MCF 10A (cell line): ENCODE data around the gene NAT16. TPM values are rescaled to one million over a fixed set of nuclear protein-coding genes. Genes with fewer than 3 reads are reported as not detected.
"Not testable (repeated sequence)": the region's sequence is repeated elsewhere in the genome, so short reads cannot be mapped to it uniquely, and the experiment has no call there.

Source experiments
- BruUV-seq: library from RNA; stranded (reverse); fragments of 400-500 nt; replicated peaks from 2 replicates; lab custom pipeline; 2021; lab: Mats Ljungman, UMichigan
- CTCF ChIA-PET: fragments of 300-600 bp; sonication (Branson Sonifier 250); formaldehyde crosslinking; extraction: SDS; loops from one replicate; lab custom pipeline; 2021; ENCODE audit warnings: antibody characterized with exemption, inconsistent platforms; lab: Yijun Ruan, JAX
- POLR2A ChIA-PET: fragments of 300-600, 350-650 bp; sonication (Branson Sonifier 250); formaldehyde crosslinking; extraction: SDS; loops from one replicate; lab custom pipeline; 2020; ENCODE audit warnings: antibody characterized with exemption, inconsistent platforms; lab: Yijun Ruan, JAX
- DNase-seq: peaks from one replicate; pipeline ENCODE4 v3.0.0-alpha.2; 2018; ENCODE audit not compliant: unreplicated experiment
- H3K27ac Mint-ChIP-seq: one replicate; pipeline ENCODE4 v1.8.0; 2022; ENCODE audit warnings: mild to moderate bottlenecking, low read depth, mixed read lengths; ENCODE audit not compliant: unreplicated experiment
- H3K27me3 Mint-ChIP-seq: one replicate; pipeline ENCODE4 v1.8.0; 2022; ENCODE audit warnings: mixed read lengths; ENCODE audit not compliant: insufficient read depth, unreplicated experiment
- H3K36me3 Mint-ChIP-seq: one replicate; pipeline ENCODE4 v1.8.0; 2022; ENCODE audit warnings: mild to moderate bottlenecking, moderate library complexity, mixed read lengths; ENCODE audit not compliant: insufficient read depth, unreplicated experiment
- H3K4me1 Mint-ChIP-seq: one replicate; pipeline ENCODE4 v1.8.0; 2022; ENCODE audit warnings: mixed read lengths; ENCODE audit not compliant: insufficient read depth, unreplicated experiment
- H3K4me3 Mint-ChIP-seq: one replicate; pipeline ENCODE4 v1.8.0; 2022; ENCODE audit warnings: mild to moderate bottlenecking, moderate library complexity, mixed read lengths; ENCODE audit not compliant: unreplicated experiment
- H3K9me3 Mint-ChIP-seq: one replicate; pipeline ENCODE4 v1.8.0; 2022; ENCODE audit warnings: mixed read lengths; ENCODE audit not compliant: unreplicated experiment
- intact Hi-C: fragments of 100-400 bp; cut with micrococcal nuclease; formaldehyde crosslinking; loops from 2 replicates; pipeline ENCODE4 v1.14.1; 2022
- total RNA-seq: library from RNA; stranded (reverse); gene quantifications from 2 replicates; pipeline ENCODE4 v1.2.3, GENCODE V29; 2022
- TF ChIP-seq, protein P1 (sequence below): fragments of 200-600 bp; IDR thresholded peaks from one replicate; pipeline ENCODE4 v1.8.0; 2022; ENCODE audit warnings: antibody characterized with exemption, mild to moderate bottlenecking; ENCODE audit not compliant: unreplicated experiment

Gene NAT16
- total RNA-seq, 1 experiment from 2014 or later: not detected

DNA sequence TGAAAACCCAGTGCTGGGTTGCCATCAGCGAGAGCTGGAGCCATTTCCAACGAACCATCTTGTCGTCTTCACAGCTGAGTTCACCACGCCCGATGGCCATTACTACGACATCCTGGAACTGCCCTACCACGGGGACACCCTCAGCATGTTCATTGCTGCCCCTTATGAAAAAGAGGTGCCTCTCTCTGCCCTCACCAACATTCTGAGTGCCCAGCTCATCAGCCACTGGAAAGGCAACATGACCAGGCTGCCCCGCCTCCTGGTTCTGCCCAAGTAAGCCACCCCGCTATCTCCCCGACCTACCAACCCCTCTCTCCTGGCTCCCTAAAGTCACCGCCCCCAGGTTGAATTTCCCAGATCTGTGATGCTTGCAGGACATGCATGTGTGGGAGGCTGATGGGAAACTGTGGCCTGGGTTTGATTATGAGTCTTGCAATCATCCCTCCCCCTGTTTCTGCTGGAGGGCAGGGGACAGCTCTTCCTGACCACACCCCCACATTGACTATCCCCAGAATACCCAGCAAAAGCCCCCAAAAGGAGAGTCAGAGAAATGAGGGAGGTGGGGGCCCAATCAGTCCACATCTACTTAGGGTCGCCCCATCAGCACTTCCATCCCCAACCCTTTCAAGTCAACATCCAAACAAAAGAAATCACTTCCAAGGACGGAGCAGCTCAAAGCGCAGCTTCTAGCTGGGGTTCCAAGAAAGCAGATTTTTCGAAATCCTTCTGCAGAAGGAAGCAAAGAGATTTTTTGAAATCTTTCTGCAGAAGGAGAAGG, 46.3 kb downstream of the NAT16 start:
- Mint-ChIP-seq H3K4me1 (peaks cover 47% of the 10 kb centered on the region), H3K4me3 (no peak overlapping the region), H3K36me3 (peaks cover 52% of the 10 kb centered on the region), H3K27me3 (no peaks in the 10 kb centered on the region), H3K27ac (peak overlapping the region; percentile 61), H3K9me3 (no peaks in the 10 kb centered on the region)
- ChIA-PET POLR2A (interaction anchor here (0.6 to 1.4 kb wide), 4 partner anchors 8 to 80 kb away, joined by 3 to 5 read pairs (median 3); no protein-coding TSS in a partner anchor), CTCF (interaction anchor here (0.6 to 3.1 kb wide), 8 partner anchors 10 to 553 kb away, joined by 3 to 17 read pairs (median 4); no protein-coding TSS in a partner anchor)
- no peak for DNase-seq
- no TSS peak for BruUV-seq
- TF ChIP-seq, protein P1, sequence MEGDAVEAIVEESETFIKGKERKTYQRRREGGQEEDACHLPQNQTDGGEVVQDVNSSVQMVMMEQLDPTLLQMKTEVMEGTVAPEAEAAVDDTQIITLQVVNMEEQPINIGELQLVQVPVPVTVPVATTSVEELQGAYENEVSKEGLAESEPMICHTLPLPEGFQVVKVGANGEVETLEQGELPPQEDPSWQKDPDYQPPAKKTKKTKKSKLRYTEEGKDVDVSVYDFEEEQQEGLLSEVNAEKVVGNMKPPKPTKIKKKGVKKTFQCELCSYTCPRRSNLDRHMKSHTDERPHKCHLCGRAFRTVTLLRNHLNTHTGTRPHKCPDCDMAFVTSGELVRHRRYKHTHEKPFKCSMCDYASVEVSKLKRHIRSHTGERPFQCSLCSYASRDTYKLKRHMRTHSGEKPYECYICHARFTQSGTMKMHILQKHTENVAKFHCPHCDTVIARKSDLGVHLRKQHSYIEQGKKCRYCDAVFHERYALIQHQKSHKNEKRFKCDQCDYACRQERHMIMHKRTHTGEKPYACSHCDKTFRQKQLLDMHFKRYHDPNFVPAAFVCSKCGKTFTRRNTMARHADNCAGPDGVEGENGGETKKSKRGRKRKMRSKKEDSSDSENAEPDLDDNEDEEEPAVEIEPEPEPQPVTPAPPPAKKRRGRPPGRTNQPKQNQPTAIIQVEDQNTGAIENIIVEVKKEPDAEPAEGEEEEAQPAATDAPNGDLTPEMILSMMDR: no peak
- intact Hi-C loops: no loop called here

DNA sequence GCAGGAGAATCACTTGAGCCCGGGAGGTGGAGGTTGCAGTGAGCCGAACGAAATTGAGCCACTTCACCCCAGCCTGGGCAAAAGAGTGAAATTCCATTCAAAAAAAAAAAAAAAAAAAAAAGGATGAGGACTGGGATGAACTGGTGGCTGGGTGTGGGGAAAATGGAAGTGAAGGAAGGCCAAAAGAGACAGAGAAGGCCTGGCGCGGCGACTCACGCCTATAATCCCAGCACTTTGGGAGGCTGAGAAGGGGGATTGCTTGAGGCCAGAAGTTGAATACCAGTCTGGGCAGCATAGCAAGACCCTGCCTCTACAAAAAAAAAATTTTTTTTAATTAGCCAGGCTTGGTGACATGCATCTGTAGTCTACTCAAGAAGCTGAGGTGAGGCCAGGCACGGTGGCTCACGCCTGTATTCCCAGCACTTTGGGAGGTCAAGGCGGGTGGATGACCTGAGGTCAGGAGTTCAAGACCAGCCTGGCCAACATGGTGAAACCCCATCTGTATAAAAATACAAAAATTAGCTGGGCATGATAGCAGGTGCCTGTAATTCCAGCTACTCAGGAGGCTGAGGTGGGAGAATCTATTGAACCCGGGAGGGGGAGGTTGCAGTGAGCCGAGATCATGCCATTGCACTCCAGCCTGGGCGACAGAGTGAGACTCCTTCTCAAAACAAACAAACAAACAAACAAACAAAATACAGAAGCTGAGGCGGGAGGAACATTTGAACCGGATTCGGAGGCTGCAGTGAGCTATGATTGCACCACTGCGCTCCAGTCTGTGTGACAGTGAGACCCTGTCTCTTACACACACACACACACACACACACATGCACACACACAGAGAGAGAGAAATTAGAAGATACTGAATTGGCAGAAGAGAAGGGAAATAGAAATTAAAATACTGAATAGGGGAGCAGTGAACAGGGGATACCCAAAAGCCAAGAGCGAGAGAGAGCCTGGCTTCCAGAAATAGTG, 47.2 kb downstream of the NAT16 start:
- Mint-ChIP-seq H3K4me1 (peaks cover 48% of the 10 kb centered on the region), H3K36me3 (peaks cover 52% of the 10 kb centered on the region)
- H3K27ac Mint-ChIP-seq, H3K9me3 Mint-ChIP-seq, H3K27me3 Mint-ChIP-seq, intact Hi-C loops, DNase-seq, H3K4me3 Mint-ChIP-seq, BruUV-seq: not testable (repeated sequence)
- ChIA-PET POLR2A (interaction anchor here (1.0 kb wide), 1 partner anchor 33 kb away, joined by 3 read pairs; no protein-coding TSS in a partner anchor), CTCF (interaction anchor here (0.6 to 3.1 kb wide), 8 partner anchors 11 to 383 kb away, joined by 3 to 17 read pairs (median 3); no protein-coding TSS in a partner anchor)

DNA sequence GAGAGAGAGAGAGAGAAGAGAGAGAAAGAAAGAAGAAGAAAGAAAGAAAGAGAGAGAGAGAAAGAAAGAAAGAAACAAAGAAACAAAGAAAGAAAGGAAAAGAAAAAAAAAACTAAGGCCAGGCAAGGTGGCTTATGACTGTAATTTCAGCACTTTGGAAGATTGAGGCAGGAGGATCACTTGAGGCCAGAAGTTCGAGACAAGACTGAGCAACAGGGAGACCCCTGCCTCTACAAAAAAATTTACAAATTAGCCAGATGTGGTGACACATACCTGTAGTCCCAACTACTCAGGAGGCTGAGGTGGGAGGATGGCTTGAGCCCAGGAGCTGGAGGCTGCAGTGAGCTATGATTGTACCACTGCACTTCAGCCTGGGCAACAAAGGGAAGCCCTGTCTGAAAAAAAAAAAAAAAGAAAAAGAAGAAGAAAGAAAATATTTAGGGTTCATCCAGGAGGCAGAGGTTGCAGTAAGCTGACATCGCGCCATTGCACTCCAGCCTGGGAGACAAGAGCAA, 50.4 kb downstream of the NAT16 start:
- no peak overlapping the region for H3K27ac Mint-ChIP-seq
- ChIA-PET POLR2A (interaction anchor here (0.7 kb wide), 1 partner anchor 1750 kb away, joined by 5 read pairs; no protein-coding TSS in a partner anchor), CTCF (interaction anchor here (0.6 kb wide), 2 partner anchors 28 to 277 kb away, joined by 3 to 4 read pairs; partner anchors contain the start of gene SLC12A9)
- H3K27me3 Mint-ChIP-seq: no peaks in the 10 kb centered on the region
- H3K4me3 Mint-ChIP-seq: no peak overlapping the region
- peaks cover 51% of the 10 kb centered on the region for H3K36me3 Mint-ChIP-seq
- peaks cover 54% of the 10 kb centered on the region for H3K4me1 Mint-ChIP-seq
- no TSS peak for BruUV-seq
- TF ChIP-seq, protein P1: no peak
- intact Hi-C loops: no loop called here
- no peak for DNase-seq
- no peaks in the 10 kb centered on the region for H3K9me3 Mint-ChIP-seq

DNA sequence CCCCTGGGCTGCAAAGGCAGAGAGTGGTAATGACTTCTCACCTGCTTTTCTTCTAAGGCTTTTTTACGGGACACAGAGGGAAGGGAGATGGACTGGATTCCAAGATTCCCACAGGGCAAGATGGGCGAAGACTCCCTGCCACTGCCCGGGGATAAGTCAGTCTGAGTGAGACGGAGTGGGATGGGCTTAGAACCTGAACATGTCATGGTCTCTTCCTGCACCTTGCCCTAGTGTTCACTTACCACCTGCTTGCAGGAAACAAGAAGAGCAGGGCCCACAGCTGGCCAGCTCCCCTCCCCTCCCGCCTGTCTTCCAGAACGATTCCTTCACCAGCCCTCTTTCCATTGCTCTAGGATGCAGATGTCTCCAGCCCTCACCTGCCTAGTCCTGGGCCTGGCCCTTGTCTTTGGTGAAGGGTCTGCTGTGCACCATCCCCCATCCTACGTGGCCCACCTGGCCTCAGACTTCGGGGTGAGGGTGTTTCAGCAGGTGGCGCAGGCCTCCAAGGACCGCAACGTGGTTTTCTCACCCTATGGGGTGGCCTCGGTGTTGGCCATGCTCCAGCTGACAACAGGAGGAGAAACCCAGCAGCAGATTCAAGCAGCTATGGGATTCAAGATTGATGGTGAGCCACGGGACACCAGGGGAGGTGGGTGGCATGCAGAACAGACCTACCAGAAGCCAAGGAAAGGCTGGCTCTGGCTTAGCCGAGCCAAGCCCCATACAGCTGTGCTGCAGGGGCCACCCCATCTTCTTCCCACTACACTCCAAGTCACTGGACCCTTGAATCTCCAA, 51.9 kb downstream of the NAT16 start:
- no TSS peak for BruUV-seq
- peak overlapping the region; percentile 85 for H3K27ac Mint-ChIP-seq
- no peaks in the 10 kb centered on the region for H3K27me3 Mint-ChIP-seq
- peaks cover 46% of the 10 kb centered on the region for H3K4me1 Mint-ChIP-seq
- intact Hi-C loops: no loop called here
- H3K9me3 Mint-ChIP-seq: no peaks in the 10 kb centered on the region
- CTCF ChIA-PET: interaction anchor here (0.6 to 1.7 kb wide), 6 partner anchors 9 to 163 kb away, joined by 3 to 6 read pairs (median 4); no protein-coding TSS in a partner anchor
- no peak for DNase-seq
- POLR2A ChIA-PET: interaction anchor here (0.6 to 3.6 kb wide), 6 partner anchors 9 to 116 kb away, joined by 3 to 24 read pairs (median 12); partner anchors contain the start of gene TRIM56
- H3K4me3 Mint-ChIP-seq: peak overlapping the region; percentile 76
- TF ChIP-seq, protein P1: no peak
- H3K36me3 Mint-ChIP-seq: peaks cover 41% of the 10 kb centered on the region
